HEK293 (cell line): ENCODE results near the gene ECM2.

ENCODE experiments used
- KLF7 ChIP-seq: fragments of 450-650 bp; formaldehyde crosslinking; IDR thresholded peaks from 2 replicates; pipeline ENCODE4 v1.5.1; 2016; ENCODE audit warnings: missing biosample characterization, missing genetic modification characterization, borderline replicate concordance
- ZNF266 ChIP-seq: fragments of 450-650 bp; formaldehyde crosslinking; IDR thresholded peaks from 2 replicates; pipeline ENCODE4 v1.5.1; 2016; ENCODE audit warnings: missing biosample characterization, missing genetic modification characterization, low read depth
- ZNF324 ChIP-seq: fragments of 450-650 bp; formaldehyde crosslinking; IDR thresholded peaks from 2 replicates; pipeline ENCODE4 v1.5.1; 2016; ENCODE audit warnings: missing biosample characterization, missing genetic modification characterization
- ZNF501 ChIP-seq: fragments of 450-650 bp; formaldehyde crosslinking; IDR thresholded peaks from 2 replicates; pipeline ENCODE4 v1.5.1; 2016; ENCODE audit warnings: missing biosample characterization, missing genetic modification characterization
- ZNF530 ChIP-seq: fragments of 450-650 bp; formaldehyde crosslinking; IDR thresholded peaks from 2 replicates; pipeline ENCODE4 v1.5.1; 2016; ENCODE audit warnings: low read depth, missing biosample characterization, missing genetic modification characterization
- ZNF560 ChIP-seq: fragments of 450-650 bp; formaldehyde crosslinking; IDR thresholded peaks from 2 replicates; pipeline ENCODE4 v1.5.1; 2017; ENCODE audit warnings: missing biosample characterization, missing genetic modification characterization, borderline replicate concordance
- ZNF785 ChIP-seq: fragments of 450-650 bp; formaldehyde crosslinking; IDR thresholded peaks from 2 replicates; pipeline ENCODE4 v1.5.1; 2016; ENCODE audit warnings: missing biosample characterization, missing genetic modification characterization
- ZSCAN30 ChIP-seq: fragments of 450-650 bp; IDR thresholded peaks from 2 replicates; pipeline ENCODE4 v1.5.1; 2018; ENCODE audit warnings: missing biosample characterization, mild to moderate bottlenecking, missing genetic modification characterization, moderate library complexity
- ZSCAN5A ChIP-seq: fragments of 450-650 bp; formaldehyde crosslinking; IDR thresholded peaks from 2 replicates; pipeline ENCODE4 v1.5.1; 2016; ENCODE audit warnings: missing biosample characterization, missing genetic modification characterization
- TF ChIP-seq, protein P1 (sequence below): fragments of 450-650 bp; formaldehyde crosslinking; IDR thresholded peaks from 2 replicates; pipeline ENCODE4 v1.5.1; 2016; ENCODE audit warnings: missing biosample characterization, missing genetic modification characterization, low read depth
- TF ChIP-seq, protein P2 (sequence below): fragments of 450-650 bp; formaldehyde crosslinking; IDR thresholded peaks from 2 replicates; pipeline ENCODE4 v1.5.1; 2017; ENCODE audit warnings: missing biosample characterization, mild to moderate bottlenecking, missing genetic modification characterization, moderate library complexity
- TF ChIP-seq, protein P3 (sequence below): fragments of 450-650 bp; formaldehyde crosslinking; IDR thresholded peaks from 2 replicates; pipeline ENCODE4 v1.5.1; 2016; ENCODE audit warnings: missing biosample characterization, missing genetic modification characterization

DNA sequence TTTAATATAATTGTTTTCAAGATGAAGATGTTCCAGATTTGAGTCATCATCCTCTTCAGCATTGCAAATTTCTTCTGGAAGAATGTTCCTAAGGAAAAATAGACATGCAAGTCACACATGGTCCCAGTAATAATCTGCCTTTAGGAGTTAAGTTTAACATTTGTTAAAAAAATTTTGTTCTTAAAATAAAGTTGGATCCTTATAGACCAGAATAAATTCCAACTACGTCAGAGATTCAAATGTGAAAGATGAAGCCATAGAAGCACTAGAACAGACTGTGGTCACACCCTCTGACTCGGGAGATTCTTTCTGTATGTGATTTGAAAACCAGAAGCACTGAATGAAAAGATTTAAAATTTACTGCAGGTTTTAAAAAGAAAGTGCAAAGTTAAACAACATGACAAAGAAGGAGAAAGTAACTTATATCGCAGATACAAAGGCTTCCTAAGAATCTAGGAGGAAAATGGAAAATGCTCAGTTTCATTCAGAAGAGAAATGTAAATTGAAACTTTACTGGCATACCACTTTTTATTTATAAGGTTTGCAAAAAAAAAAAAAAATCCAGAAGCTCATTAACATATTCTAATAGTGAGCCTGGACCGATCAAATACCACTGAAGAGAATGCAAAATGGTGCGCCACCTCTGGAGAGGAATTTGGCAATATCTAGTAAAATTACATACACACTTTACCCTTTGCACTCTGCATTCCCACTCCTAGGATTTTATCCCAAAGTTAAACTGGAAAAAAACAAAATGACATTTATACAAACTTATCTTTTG lies 39.2 kb downstream of the ECM2 start:
- TF ChIP-seq ZNF501 (tag by site-specific recombination) (no peak), ZNF324 (tag by site-specific recombination) (no peak), KLF7 (tag by site-specific recombination) (no peak), ZNF266 (tag by site-specific recombination) (no peak), ZSCAN30 (no peak), ZNF560 (tag by site-specific recombination) (no peak), ZSCAN5A (tag by site-specific recombination) (no peak), ZNF785 (tag by site-specific recombination) (no peak), ZNF530 (tag by site-specific recombination) (no peak)
- TF ChIP-seq, protein P1, sequence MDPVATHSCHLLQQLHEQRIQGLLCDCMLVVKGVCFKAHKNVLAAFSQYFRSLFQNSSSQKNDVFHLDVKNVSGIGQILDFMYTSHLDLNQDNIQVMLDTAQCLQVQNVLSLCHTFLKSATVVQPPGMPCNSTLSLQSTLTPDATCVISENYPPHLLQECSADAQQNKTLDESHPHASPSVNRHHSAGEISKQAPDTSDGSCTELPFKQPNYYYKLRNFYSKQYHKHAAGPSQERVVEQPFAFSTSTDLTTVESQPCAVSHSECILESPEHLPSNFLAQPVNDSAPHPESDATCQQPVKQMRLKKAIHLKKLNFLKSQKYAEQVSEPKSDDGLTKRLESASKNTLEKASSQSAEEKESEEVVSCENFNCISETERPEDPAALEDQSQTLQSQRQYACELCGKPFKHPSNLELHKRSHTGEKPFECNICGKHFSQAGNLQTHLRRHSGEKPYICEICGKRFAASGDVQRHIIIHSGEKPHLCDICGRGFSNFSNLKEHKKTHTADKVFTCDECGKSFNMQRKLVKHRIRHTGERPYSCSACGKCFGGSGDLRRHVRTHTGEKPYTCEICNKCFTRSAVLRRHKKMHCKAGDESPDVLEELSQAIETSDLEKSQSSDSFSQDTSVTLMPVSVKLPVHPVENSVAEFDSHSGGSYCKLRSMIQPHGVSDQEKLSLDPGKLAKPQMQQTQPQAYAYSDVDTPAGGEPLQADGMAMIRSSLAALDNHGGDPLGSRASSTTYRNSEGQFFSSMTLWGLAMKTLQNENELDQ (tag by site-specific recombination), result no peak
- TF ChIP-seq, protein P2, sequence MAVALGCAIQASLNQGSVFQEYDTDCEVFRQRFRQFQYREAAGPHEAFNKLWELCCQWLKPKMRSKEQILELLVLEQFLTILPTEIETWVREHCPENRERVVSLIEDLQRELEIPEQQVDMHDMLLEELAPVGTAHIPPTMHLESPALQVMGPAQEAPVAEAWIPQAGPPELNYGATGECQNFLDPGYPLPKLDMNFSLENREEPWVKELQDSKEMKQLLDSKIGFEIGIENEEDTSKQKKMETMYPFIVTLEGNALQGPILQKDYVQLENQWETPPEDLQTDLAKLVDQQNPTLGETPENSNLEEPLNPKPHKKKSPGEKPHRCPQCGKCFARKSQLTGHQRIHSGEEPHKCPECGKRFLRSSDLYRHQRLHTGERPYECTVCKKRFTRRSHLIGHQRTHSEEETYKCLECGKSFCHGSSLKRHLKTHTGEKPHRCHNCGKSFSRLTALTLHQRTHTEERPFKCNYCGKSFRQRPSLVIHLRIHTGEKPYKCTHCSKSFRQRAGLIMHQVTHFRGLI (tag by site-specific recombination), result no peak
- TF ChIP-seq, protein P3, sequence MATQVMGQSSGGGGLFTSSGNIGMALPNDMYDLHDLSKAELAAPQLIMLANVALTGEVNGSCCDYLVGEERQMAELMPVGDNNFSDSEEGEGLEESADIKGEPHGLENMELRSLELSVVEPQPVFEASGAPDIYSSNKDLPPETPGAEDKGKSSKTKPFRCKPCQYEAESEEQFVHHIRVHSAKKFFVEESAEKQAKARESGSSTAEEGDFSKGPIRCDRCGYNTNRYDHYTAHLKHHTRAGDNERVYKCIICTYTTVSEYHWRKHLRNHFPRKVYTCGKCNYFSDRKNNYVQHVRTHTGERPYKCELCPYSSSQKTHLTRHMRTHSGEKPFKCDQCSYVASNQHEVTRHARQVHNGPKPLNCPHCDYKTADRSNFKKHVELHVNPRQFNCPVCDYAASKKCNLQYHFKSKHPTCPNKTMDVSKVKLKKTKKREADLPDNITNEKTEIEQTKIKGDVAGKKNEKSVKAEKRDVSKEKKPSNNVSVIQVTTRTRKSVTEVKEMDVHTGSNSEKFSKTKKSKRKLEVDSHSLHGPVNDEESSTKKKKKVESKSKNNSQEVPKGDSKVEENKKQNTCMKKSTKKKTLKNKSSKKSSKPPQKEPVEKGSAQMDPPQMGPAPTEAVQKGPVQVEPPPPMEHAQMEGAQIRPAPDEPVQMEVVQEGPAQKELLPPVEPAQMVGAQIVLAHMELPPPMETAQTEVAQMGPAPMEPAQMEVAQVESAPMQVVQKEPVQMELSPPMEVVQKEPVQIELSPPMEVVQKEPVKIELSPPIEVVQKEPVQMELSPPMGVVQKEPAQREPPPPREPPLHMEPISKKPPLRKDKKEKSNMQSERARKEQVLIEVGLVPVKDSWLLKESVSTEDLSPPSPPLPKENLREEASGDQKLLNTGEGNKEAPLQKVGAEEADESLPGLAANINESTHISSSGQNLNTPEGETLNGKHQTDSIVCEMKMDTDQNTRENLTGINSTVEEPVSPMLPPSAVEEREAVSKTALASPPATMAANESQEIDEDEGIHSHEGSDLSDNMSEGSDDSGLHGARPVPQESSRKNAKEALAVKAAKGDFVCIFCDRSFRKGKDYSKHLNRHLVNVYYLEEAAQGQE (tag by site-specific recombination), result no peak
